HG03103 (cell line): ENCODE data around the gene PDP2.
"Not testable (repeated sequence)": the region's sequence is repeated elsewhere in the genome, so short reads cannot be mapped to it uniquely, and the experiment has no call there.

Source experiments
- ATAC-seq: cut with Tn5 transposase; IDR thresholded peaks from one replicate; pipeline ENCODE4 v1.9.1; 2021; ENCODE audit warnings: low read depth; ENCODE audit not compliant: unreplicated experiment

Gene PDP2

GRCh38 chr16:66885491-66885890, 5.2 kb downstream of the PDP2 start:
- ATAC-seq = no peak

- no peak for ATAC-seq
Observed at GRCh38 chr16:66886321-66886720, 6.0 kb downstream of the PDP2 start.

- no peak for ATAC-seq
Observed at GRCh38 chr16:66886914-66887313, 6.6 kb downstream of the PDP2 start.

GRCh38 chr16:66888647-66889615, 8.6 kb downstream of the PDP2 start:
- ATAC-seq = no peak

GRCh38 chr16:66889622-66890021, 9.3 kb downstream of the PDP2 start:
- ATAC-seq = no peak

GRCh38 chr16:66890799-66891198, 10.5 kb downstream of the PDP2 start:
- no peak for ATAC-seq

- no peak for ATAC-seq
Observed at GRCh38 chr16:66891360-66891759, 11.0 kb downstream of the PDP2 start.

- ATAC-seq = no peak
Observed at GRCh38 chr16:66891797-66892196, 11.5 kb downstream of the PDP2 start.

GRCh38 chr16:66894055-66894454, 13.7 kb downstream of the PDP2 start:
- no peak for ATAC-seq

GRCh38 chr16:66894948-66895688, 14.8 kb downstream of the PDP2 start:
- ATAC-seq = no peak

- no peak for ATAC-seq
Observed at GRCh38 chr16:66895689-66895979, 15.3 kb downstream of the PDP2 start.

GRCh38 chr16:66895999-66896398, 15.7 kb downstream of the PDP2 start:
- ATAC-seq = no peak

GRCh38 chr16:66896682-66897081, 16.4 kb downstream of the PDP2 start:
- ATAC-seq = not testable (repeated sequence)

GRCh38 chr16:66898207-66898606, 17.9 kb downstream of the PDP2 start:
- no peak for ATAC-seq

- no peak for ATAC-seq
Observed at GRCh38 chr16:66898933-66899309, 18.6 kb downstream of the PDP2 start.

- ATAC-seq = no peak
Observed at GRCh38 chr16:66899310-66899944, 19.1 kb downstream of the PDP2 start.

- ATAC-seq = no peak
Observed at GRCh38 chr16:66899945-66900710, 19.8 kb downstream of the PDP2 start.

GRCh38 chr16:66900721-66901441, 20.6 kb downstream of the PDP2 start:
- ATAC-seq = no peak

GRCh38 chr16:66901626-66902025, 21.3 kb downstream of the PDP2 start:
- ATAC-seq = no peak
